Islet of Langerhans (tissue), 1 donor: ENCODE results near the gene ZNF467.

Experiments
- FAIRE-seq: peaks from one replicate; lab custom pipeline; 2011; peaks lifted over from hg19 to GRCh38; lab: Jason Lieb, UNC

The ZNF467 gene

DNA sequence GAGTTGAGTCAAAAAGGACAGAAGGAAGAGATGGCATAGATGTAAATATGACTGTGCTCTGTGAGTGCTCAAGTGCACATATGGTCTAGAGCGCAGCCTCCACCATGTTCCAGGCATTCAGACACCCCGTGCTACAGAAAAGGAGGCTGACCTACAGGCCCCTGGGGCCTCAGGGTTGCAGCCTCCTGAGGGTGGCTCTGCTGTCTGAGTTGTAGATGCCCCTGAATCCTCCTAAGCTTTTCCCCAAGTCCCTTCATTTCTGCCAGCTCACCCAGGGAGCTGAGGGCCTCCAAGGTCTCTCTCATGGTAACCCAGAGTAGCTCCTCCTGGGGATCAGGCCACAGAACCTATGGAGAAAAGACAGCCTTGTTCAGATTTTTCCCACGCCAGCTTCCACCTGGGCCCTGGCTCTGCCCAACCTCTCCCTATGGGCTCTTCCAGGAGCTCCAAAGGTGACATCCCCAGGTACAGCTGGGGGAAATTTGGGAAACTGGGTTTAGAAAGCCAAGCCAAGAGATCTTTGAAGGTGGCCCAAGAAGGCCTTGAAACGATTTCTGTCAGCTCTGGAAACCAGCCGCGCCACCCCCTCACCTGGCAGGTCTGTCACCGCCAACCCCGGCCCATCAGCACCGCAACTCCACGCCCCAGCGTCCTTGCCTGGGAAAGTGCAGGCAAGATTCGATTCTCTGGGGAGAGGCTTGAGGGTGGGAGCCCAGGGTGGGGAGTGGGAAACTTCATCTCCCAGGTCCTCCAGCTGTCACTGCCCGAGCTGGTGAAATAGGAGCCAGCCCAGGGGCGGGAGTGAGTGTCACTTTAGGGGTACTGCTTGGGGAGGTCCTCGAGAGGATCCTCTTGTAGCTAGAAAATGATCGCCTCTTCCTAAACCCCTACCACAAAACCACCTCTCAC is 2.4 kb downstream of the ZNF467 start:
- FAIRE-seq: no peak

DNA sequence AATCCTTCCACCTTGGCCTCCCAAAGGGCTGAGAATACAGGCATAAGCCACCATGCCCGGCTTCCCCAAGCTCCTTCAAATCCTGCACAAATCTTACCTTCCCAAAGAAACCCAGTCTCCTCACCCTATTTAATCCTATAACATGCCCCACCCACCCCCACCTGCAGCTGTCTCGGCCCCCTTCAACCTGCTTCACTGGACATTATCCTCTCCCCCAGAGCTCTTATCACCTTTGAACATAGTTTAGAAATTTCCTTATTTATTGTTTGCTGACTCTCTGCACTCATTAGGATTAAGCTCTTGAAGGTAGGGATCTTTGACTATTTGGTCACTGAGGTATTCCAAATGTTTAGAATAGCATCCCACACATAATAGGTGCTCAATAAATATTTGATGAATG is 3.5 kb downstream of the ZNF467 start:
- no peak for FAIRE-seq

- FAIRE-seq: no peak
These were observed 4.5 kb downstream of the ZNF467 start for GRCh38 chr7:149768931-149769330.

DNA sequence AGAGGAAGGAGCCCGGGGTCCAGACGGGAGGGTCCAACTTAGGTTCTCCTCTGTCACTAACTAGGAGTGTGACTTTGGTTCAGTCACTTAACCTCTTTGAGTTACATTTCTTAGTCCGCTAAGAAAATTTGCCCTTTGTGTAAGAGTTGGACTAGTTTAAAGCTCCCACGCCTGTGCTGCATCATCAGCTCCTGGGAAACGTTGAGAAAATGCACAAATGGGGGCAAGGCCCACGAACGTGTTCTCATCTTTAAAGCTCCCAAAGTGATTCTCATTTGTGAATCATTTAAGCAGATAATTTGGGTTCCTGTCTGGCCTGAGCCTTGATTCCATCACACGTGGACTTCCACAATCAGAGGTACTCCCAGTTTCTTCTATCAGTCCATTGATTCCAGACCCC is 6.3 kb downstream of the ZNF467 start:
- FAIRE-seq: no peak

- no peak for FAIRE-seq
These were observed 7.2 kb downstream of the ZNF467 start for GRCh38 chr7:149766135-149766675.

GRCh38 chr7:149765399-149766121 is 7.8 kb downstream of the ZNF467 start:
- no peak for FAIRE-seq

- no peak for FAIRE-seq
These were observed 8.6 kb downstream of the ZNF467 start for GRCh38 chr7:149764481-149765398.

- FAIRE-seq: no peak
These were observed 9.7 kb downstream of the ZNF467 start for GRCh38 chr7:149763563-149764240.

DNA sequence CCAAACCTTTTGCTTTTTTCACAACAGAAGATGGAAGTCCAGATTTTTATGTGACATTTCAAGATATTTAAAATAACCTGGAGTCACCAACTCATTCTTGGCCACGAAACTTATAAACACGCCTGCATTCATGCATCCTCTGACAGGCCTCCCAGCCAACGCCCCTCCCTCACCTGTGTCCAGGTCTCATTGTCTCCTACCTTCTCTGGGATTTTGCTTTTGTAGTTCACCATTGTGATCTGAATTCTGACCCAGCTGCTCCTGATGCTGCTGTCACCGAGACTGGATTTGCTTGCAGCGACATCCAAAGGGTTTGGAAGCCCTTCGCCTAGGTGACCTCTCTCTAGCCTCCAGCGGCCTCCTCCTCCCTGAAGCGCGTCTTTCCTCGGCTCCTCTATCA is 10.8 kb downstream of the ZNF467 start:
- no peak for FAIRE-seq

GRCh38 chr7:149762089-149762488 is 11.3 kb downstream of the ZNF467 start:
- no peak for FAIRE-seq

DNA sequence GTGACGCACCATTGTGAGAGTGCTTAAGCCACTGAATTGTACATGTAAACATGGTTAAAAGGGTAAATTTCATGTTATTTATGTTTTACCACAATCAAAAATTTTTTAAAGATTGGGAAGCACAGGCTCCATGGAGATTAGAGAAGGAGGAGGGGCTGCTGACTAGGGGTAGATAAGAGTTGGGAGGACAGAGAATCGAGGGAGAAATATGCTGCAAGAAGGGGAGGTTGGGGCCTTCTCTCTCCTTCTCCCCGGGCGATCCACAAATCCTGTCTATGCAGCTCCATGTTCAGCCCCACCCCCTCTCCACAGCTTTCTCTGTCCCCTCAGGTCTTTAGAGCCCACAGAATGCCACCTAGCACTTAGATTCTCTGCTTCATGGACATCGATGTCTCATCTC is 12.1 kb downstream of the ZNF467 start:
- no peak for FAIRE-seq

- FAIRE-seq: no peak
These were observed 12.8 kb downstream of the ZNF467 start for GRCh38 chr7:149760538-149760937.

DNA sequence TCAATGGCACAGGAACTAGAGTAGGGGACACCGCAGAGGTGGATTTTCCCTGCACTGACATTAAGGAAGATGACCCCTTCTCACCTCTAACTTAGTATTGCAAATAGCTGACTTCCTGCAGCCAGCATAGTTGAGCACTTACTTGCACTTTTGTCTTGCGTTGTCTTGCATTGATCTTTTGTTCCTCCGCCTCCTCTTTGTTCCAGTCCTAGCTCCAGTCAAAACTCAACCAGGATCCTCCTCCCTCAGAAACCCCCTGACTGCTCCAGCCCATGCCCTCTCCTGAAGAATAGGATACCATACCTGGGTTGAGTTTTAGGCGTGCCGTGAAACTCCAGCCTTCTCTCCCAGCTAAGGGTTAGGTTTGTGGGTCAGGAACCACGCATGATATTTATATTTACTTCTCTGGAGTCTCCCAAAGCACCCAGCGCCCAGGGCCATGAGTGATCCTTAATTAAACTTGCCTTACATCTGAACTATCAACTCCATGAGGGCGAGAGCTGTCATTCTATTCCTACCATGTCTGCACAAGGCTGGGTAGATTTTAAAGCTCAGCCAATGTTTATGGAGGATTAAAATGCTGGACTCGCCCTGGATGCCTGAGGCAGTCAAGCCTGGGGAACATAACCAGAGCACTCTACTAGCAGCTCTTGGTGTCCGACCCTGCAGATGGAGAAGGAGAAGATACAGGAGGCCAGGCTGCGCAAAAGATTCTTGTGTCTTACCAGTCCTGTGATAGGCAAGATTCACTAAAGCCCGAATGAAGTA is 14.1 kb downstream of the ZNF467 start:
- FAIRE-seq: no peak

- no peak for FAIRE-seq
These were observed 19.8 kb downstream of the ZNF467 start for GRCh38 chr7:149753375-149754233.

- FAIRE-seq: no peak
These were observed 20.7 kb downstream of the ZNF467 start for GRCh38 chr7:149752646-149753045.

GRCh38 chr7:149751043-149751775 is 22.2 kb downstream of the ZNF467 start:
- FAIRE-seq: no peak

DNA sequence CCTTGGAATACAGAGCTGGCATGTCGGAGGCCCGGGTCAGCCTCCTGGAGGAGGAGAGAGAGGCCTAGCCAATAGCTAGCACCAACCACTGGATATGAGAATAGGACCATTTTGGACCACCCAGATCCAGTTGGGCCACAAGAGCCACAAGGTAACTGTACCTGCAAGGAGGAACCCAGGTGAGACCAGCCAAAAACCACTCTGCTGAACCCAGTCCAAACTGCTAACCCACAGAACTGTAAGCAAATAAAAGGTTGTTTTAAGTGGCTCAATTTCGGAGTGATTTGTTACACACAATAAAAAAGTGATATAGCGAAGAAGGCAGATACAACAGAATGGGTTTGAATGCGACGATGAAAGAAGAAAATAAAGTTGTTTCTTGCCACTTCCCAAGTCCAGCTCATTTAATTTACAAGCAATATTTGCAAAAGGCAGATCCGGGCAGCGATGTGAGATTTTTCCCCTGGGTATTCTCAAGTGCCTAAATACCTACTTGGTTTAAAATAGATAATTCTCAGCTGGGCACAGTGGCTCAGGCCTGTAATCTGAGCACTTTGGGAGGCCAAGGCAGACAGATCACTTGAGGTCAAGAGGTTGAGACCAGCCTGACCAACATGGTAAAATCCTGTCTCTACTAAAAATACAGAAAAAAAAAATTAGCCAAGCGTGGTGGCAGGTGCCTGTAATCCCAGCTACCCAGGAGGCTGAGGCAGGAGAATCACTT is 23.1 kb downstream of the ZNF467 start:
- FAIRE-seq: no peak

DNA sequence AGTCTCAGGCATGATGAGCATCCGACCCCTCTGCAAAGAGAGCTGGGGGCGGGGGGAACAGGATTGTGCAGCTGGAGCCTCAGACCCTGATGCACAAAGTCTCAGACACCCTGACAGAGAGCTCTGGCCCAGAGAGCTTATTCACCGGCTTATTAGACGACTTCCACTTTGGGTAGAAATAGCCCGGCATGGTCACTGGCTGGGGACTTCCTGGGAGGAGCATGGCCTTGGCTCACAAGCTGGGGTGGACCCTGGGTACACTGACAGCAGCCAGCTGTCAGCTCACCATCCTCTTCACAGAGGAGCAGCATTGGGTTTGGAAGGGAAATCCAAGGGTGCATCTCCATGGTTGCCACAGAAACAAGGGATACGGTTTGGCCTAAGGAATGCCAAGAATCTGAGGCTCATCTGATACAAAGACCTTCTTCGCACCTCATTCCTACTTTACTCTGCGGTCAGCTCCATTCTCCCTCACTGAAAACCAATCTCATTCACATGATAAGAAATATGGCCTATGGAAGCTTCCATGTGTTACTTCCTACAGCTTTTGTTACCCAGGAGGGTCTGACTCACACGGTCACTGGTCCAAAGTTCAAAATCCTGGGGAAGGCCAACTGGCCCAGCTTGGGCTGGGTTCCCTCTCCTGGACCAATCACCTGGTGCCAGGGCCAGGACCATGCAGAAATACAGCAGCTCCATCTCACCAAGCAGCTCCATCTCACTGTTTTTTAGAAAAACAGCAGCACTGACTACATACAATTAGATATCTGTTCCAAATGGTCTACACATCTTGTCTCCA is 25.1 kb downstream of the ZNF467 start:
- no peak for FAIRE-seq
